A549 treated with GW870086 at 1 μM for 4 hours (cell line): Measurements from ENCODE around the gene SNX20. TPM values are rescaled to one million over a fixed set of nuclear protein-coding genes. Genes with fewer than 3 reads are reported as not detected.

Experiments
- total RNA-seq: library from RNA; stranded (reverse); fragments of 200-300 nt; extraction: Qiagen RNA extraction; gene quantifications from 5 replicates; pipeline ENCODE4 v1.2.3, GENCODE V29; 2022; ENCODE audit warnings: low read depth

SNX20 gene
- total RNA-seq = not detected in 5 replicates

GRCh38 chr16:50681021-50681885 lies at the start of gene SNX20:
TSS of gene SNX20 (minus strand) at chr16:50681312. CDS start at chr16:50677526, 3,786 bp downstream.

DNA sequence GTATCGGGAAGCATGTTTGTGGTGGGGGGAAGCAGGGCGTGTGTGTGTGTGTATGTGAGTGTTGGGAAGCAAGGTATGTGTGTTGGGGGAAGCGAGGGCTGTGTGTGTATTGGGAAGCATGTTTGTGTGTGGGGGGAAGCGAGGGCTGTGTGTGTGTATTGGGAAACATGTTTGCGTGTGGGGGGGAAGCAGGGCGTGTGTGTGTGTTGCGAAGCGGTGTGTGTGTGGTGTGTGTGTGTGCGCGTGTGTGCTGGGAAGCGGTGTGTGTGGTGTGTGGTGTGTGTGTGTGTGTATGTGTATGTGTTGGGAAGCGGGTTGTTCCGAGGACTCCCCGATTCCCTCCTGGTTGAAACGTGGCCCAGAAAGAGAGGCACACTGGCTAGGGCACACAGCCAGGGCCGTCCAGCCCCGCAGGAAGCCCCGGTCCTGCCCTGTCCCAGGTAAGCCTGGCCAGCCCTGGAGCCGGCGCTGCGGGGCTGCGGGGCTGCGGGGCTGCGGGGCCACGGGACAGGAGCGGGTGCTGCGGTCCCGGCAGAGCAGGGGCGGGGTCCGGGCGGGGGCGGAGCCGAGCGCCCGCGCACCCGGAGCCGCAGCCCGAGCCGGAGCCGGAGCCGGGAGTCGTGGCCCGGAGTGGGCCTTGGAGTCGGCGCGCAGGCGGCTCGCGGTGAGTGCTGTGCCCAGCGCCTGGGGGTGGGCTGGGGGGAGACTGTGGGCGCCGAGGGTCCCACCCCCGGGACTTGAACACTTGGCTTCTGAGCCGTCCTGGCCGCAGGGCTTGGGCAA lies 12.1 kb upstream of the SNX20 start, which contains the start of gene NOD2:
Gene NOD2 (plus strand): TSS at position 608 of the 783 bp plus-strand sequence. CDS start 5,890 bp downstream, outside the sequence.

Other genes with a start within 250 kb of the SNX20 start
- gene NKD1, start 132.9 kb downstream of the SNX20 start, total RNA-seq = 0.11 to 0.48 TPM (median 0.36 TPM) in 5 replicates
- gene NOD2, start 12.3 kb upstream of the SNX20 start, total RNA-seq = 0.05 TPM in 1 of 5 replicates, not detected in the others
- gene CYLD, start 60.8 kb upstream of the SNX20 start, total RNA-seq = 11.3 to 15.5 TPM (median 12.7 TPM) in 5 replicates